SK-N-SH treated with all-trans-retinoic acid at 6 μM for 48 hours (cell line): ENCODE data around the gene PROZ.

Experiments
- ATAC-seq: fragments of 200-7000 bp; cut with Tn5 transposase; 3 replicates; pipeline ENCODE4 v1.9.1; 2020; ENCODE audit warnings: mild to moderate bottlenecking, moderate library complexity
- ARNTL ChIP-seq: fragments of 450-650 bp; formaldehyde crosslinking; IDR thresholded peaks from 2 replicates; pipeline ENCODE4 v1.5.0; 2020; ENCODE audit warnings: low read depth, mild to moderate bottlenecking, moderate library complexity, borderline replicate concordance
- CREB5 ChIP-seq: fragments of 250-450 bp; sonication (Bioruptor Pico); IDR thresholded peaks from 2 replicates; pipeline ENCODE4 v1.5.1; 2020; ENCODE audit warnings: low read depth, mild to moderate bottlenecking, moderate library complexity
- CSRNP3 ChIP-seq: fragments of 250-450 bp; sonication (Bioruptor Pico); IDR thresholded peaks from 2 replicates; pipeline ENCODE4 v1.5.1; 2021; ENCODE audit warnings: mild to moderate bottlenecking, moderate library complexity
- ESRRG ChIP-seq: fragments of 250-450 bp; sonication (Bioruptor Pico); IDR thresholded peaks from 2 replicates; pipeline ENCODE4 v1.6.1; 2021; ENCODE audit warnings: mild to moderate bottlenecking
- GLIS3 ChIP-seq: fragments of 250-450 bp; sonication (Bioruptor Pico); IDR thresholded peaks from 2 replicates; pipeline ENCODE4 v1.5.0; 2020; ENCODE audit warnings: mild to moderate bottlenecking, moderate library complexity
- ISL1 ChIP-seq: fragments of 250-450 bp; sonication (Bioruptor Pico); IDR thresholded peaks from 2 replicates; pipeline ENCODE4 v2.1.2; 2022; ENCODE audit warnings: mild to moderate bottlenecking, moderate library complexity
- OSR1 ChIP-seq: fragments of 250-450 bp; sonication (Bioruptor Pico); IDR thresholded peaks from 2 replicates; pipeline ENCODE4 v1.8.0; 2022; ENCODE audit warnings: moderate library complexity, mild to moderate bottlenecking, inconsistent platforms
- PATZ1 ChIP-seq: fragments of 250-450 bp; sonication (Bioruptor Pico); IDR thresholded peaks from 2 replicates; pipeline ENCODE4 v1.8.0; 2020; ENCODE audit warnings: mild to moderate bottlenecking, moderate library complexity, borderline replicate concordance
- POU6F1 ChIP-seq: fragments of 250-450 bp; sonication (Bioruptor Pico); IDR thresholded peaks from 2 replicates; pipeline ENCODE4 v1.8.0; 2021; ENCODE audit warnings: low read depth, mild to moderate bottlenecking, moderate library complexity, borderline replicate concordance
- PPARA ChIP-seq: fragments of 250-450 bp; sonication (Bioruptor Pico); IDR thresholded peaks from 2 replicates; pipeline ENCODE4 v1.5.0; 2020; ENCODE audit warnings: mild to moderate bottlenecking, borderline replicate concordance
- RARB ChIP-seq: fragments of 250-450 bp; sonication (Bioruptor Pico); IDR thresholded peaks from 2 replicates; pipeline ENCODE4 v1.8.0; 2021; ENCODE audit warnings: mild to moderate bottlenecking, moderate library complexity
- SNAI2 ChIP-seq: fragments of 250-450 bp; sonication (Bioruptor Pico); IDR thresholded peaks from 2 replicates; pipeline ENCODE4 v1.5.0; 2020; ENCODE audit warnings: mild to moderate bottlenecking, moderate library complexity
- TCF4 ChIP-seq: fragments of 250-450 bp; sonication (Bioruptor Pico); IDR thresholded peaks from 2 replicates; pipeline ENCODE4 v1.8.0; 2021; ENCODE audit warnings: mild to moderate bottlenecking, moderate library complexity, borderline replicate concordance
- TOX ChIP-seq: fragments of 250-450 bp; sonication (Bioruptor Pico); IDR thresholded peaks from 2 replicates; pipeline ENCODE4 v1.8.0; 2021; ENCODE audit warnings: mild to moderate bottlenecking, moderate library complexity, borderline replicate concordance
- TSHZ2 ChIP-seq: fragments of 250-450 bp; sonication (Bioruptor Pico); IDR thresholded peaks from 2 replicates; pipeline ENCODE4 v1.5.0; 2020; ENCODE audit warnings: mild to moderate bottlenecking, moderate library complexity
- ZC3H10 ChIP-seq: fragments of 250-450 bp; sonication (Bioruptor Pico); IDR thresholded peaks from 2 replicates; pipeline ENCODE4 v1.5.1; 2021; ENCODE audit warnings: mild to moderate bottlenecking, moderate library complexity
- ZFP3 ChIP-seq: fragments of 250-450 bp; sonication (Bioruptor Pico); IDR thresholded peaks from 2 replicates; pipeline ENCODE4 v1.5.0; 2020; ENCODE audit warnings: mild to moderate bottlenecking, moderate library complexity
- ZFP30 ChIP-seq: fragments of 450-650 bp; formaldehyde crosslinking; IDR thresholded peaks from 2 replicates; pipeline ENCODE4 v1.5.0; 2022; ENCODE audit warnings: mild to moderate bottlenecking, moderate library complexity
- ZNF70 ChIP-seq: fragments of 450-650 bp; formaldehyde crosslinking; IDR thresholded peaks from 2 replicates; pipeline ENCODE4 v1.5.0; 2020; ENCODE audit warnings: mild to moderate bottlenecking, moderate library complexity
- ZNF8 ChIP-seq: fragments of 450-650 bp; formaldehyde crosslinking; IDR thresholded peaks from 2 replicates; pipeline ENCODE4 v1.5.0; 2020; ENCODE audit warnings: mild to moderate bottlenecking, moderate library complexity

The PROZ gene

DNA sequence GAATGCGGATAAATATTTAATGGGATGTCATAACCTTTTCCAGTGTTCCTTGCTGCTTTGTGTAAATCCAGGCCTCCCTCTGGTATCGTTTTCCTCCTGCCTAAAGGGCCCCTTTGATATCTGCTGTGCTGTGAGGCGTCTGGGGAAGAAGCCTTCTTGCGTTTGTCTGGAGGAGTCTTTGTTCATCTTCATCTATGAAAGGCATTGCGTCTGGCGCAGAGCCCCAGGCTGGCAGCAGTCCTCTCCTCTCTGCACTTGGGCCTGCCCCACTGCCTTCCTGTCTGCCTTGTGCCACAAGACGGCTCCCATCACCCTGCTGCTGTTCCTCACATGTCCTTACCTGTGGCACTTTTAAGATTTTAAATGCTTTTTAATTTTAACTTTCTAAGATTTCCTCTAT is 9.8 kb downstream of the PROZ start:
- ATAC-seq: no peak
- TF ChIP-seq ZFP3 (CRISPR knock-in tag) (no peak), GLIS3 (CRISPR knock-in tag) (no peak), OSR1 (CRISPR knock-in tag) (no peak), ARNTL (CRISPR knock-in tag) (no peak), TSHZ2 (CRISPR knock-in tag) (no peak), TCF4 (no peak), POU6F1 (CRISPR knock-in tag) (no peak), SNAI2 (CRISPR knock-in tag) (no peak), CSRNP3 (CRISPR knock-in tag) (no peak), ZFP30 (CRISPR knock-in tag) (no peak)

- ATAC-seq: no peak
- TF ChIP-seq ISL1 (no peak), GLIS3 (CRISPR knock-in tag) (no peak), ZFP3 (CRISPR knock-in tag) (no peak), OSR1 (CRISPR knock-in tag) (no peak), RARB (CRISPR knock-in tag) (no peak), CREB5 (CRISPR knock-in tag) (no peak), ESRRG (no peak), PATZ1 (no peak), ZNF70 (CRISPR knock-in tag) (no peak), ZNF8 (CRISPR knock-in tag) (no peak), POU6F1 (CRISPR knock-in tag) (no peak), PPARA (CRISPR knock-in tag) (no peak), TOX (no peak), TCF4 (no peak), ZC3H10 (CRISPR knock-in tag) (no peak)
- TF ChIP-seq, all 23 proteins: peak for 0
These were observed 11.1 kb downstream of the PROZ start for GRCh38 chr13:113169277-113170272.
